Stimulated activated naive CD8-positive, alpha-beta T cell treated with anti-CD3 and anti-CD28 coated beads, Interleukin-15, Interleukin-2, amounts not matched to agents 100 ng/mL and 50 ng/mL, for 24 hours (primary cell): ENCODE measurements around the gene FNBP1.
A peak's percentile ranks its signal among the peaks of the same experiment; 100 is the strongest.
"Not testable (repeated sequence)": the region's sequence is repeated elsewhere in the genome, so short reads cannot be mapped to it uniquely, and the experiment has no call there.

ENCODE experiments used
- H3K27ac Mint-ChIP-seq: one replicate; pipeline ENCODE4 v1.8.0; 2021; ENCODE audit warnings: mild to moderate bottlenecking, mixed read lengths
- H3K27me3 Mint-ChIP-seq: one replicate; pipeline ENCODE4 v1.8.0; 2021; ENCODE audit warnings: mixed read lengths
- H3K36me3 Mint-ChIP-seq: one replicate; pipeline ENCODE4 v1.8.0; 2021; ENCODE audit warnings: low read depth, mixed read lengths
- H3K4me1 Mint-ChIP-seq: one replicate; pipeline ENCODE4 v1.8.0; 2021; ENCODE audit warnings: low read depth, mixed read lengths
- H3K4me3 Mint-ChIP-seq: one replicate; pipeline ENCODE4 v1.8.0; 2021; ENCODE audit warnings: mild to moderate bottlenecking, mixed read lengths
- H3K9me3 Mint-ChIP-seq: one replicate; pipeline ENCODE4 v1.8.0; 2021; ENCODE audit warnings: mixed read lengths

Gene FNBP1

DNA sequence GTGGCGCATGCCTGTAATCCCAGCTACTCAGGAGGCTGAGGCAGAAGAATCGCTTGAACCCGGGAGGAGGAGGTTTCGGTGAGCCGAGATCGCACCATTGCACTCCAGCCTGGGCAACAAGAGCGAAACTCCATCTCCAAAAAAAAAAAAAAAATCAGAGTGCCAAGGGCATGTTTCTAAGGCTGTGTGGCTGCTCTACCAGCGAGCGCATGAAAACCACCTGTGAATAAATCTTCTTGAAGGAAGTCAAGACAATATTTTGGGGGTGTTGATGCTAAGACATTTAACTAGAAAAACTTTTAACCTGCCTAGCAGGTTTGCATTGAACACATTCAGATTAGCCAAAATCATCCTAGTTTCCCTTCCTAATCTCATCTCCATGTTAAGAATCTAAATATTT is 62.8 kb downstream of the FNBP1 start:
- H3K36me3 Mint-ChIP-seq = peaks cover 66% of the 10 kb centered on the region

GRCh38 chr9:129979071-129979745 is 63.8 kb downstream of the FNBP1 start:
- Mint-ChIP-seq H3K27ac (peak overlapping the region; percentile 45), H3K36me3 (peaks cover 64% of the 10 kb centered on the region), H3K4me1 (peaks cover 41% of the 10 kb centered on the region), H3K27me3 (no peaks in the 10 kb centered on the region), H3K9me3 (no peaks in the 10 kb centered on the region), H3K4me3 (no peak overlapping the region)

More for the DNA sequence above, 62.8 kb downstream of the FNBP1 start:
- Mint-ChIP-seq H3K27ac (peak overlapping the region; percentile 45), H3K4me1 (peaks cover 50% of the 10 kb centered on the region)
- H3K9me3 Mint-ChIP-seq, H3K27me3 Mint-ChIP-seq, H3K4me3 Mint-ChIP-seq: not testable (repeated sequence)

- Mint-ChIP-seq H3K4me1 (peaks cover 50% of the 10 kb centered on the region), H3K27me3 (no peaks in the 10 kb centered on the region), H3K4me3 (no peak overlapping the region), H3K27ac (peak overlapping the region; percentile 48), H3K9me3 (no peaks in the 10 kb centered on the region), H3K36me3 (peaks cover 69% of the 10 kb centered on the region)
Observed at GRCh38 chr9:129972816-129973215, 70.2 kb downstream of the FNBP1 start.

DNA sequence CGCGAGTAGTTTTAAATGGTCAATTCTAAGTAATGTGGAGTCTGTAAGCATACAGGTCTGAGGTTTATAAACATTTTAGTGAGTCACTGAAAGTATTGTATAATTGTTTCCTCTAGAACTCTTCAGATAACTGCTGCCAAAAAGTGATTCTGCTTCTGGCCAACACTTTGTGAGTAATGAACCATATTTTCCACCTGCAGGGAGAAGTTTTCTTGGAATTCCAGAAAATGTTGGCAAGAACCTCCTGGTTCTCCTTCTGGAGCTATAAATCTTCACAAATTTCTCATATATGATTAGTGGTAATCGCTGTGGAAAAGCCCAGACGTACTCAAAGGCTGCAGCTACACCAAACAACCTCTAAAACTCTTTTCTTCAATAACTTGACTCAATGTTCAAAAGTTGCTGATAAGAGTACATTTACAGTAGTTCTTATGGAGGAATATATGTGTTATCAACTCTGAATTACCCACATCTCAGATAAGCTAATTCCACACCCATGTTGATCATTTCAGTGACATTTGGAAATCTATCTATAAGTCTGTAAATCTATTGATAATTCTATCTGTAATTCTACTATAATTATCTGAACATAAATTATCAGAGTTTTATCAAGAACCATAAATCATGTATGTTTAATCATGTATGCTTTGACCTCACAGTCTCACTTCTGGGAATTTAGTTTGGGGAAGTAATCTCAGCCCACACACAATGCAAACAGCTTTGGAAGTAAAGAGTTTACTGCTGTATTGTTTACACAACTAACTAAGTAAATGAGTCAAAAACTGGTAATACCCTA is 74.1 kb downstream of the FNBP1 start:
- H3K9me3 Mint-ChIP-seq = no peaks in the 10 kb centered on the region
- peak overlapping the region; percentile 5 for H3K4me3 Mint-ChIP-seq
- H3K36me3 Mint-ChIP-seq = peaks cover 74% of the 10 kb centered on the region
- H3K27ac Mint-ChIP-seq = peak overlapping the region; percentile 86
- peaks cover 87% of the 10 kb centered on the region for H3K4me1 Mint-ChIP-seq
- H3K27me3 Mint-ChIP-seq = no peaks in the 10 kb centered on the region

DNA sequence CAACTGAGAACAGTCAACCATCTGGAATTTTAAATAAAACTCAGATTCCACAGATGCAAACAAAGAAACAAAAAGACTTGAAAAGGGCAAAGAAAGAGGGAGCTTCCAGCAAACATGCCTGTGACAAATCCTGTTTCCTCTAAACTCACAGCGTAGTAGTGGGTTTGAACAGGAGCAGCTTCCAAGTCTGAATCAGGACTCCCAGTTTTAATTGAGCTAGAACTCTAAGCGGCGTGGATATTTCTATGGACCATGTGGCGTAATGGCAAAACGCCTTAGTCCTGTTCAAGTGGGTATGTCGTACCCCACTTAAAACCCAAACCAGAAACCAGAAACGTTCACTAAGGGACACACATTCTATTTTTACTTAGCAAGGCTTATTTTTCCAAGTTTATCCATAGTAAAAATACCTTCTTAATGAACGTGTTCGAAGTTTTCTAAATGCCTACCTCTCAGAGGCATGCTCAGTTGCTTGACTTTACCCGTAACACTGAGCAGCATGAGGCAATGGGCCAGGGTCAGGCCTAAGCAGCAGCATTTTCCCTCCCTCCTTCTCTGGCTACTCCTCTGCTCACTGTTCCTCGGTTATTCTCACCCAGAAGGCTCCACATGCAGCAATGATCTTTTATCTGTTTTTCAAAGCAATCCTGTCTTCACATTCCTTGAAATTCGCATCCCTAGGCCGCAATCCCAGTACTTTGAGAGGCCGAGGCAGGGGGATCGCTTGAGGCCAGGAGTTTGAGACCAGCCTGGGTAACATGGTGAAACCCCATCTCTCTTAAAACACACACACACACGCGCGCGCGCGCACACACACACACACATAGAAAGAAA is 77.9 kb downstream of the FNBP1 start:
- no peaks in the 10 kb centered on the region for H3K9me3 Mint-ChIP-seq
- peaks cover 91% of the 10 kb centered on the region for H3K4me1 Mint-ChIP-seq
- H3K27ac Mint-ChIP-seq = peak overlapping the region; percentile 95
- H3K27me3 Mint-ChIP-seq = no peaks in the 10 kb centered on the region
- H3K36me3 Mint-ChIP-seq = peaks cover 71% of the 10 kb centered on the region
- no peak overlapping the region for H3K4me3 Mint-ChIP-seq

DNA sequence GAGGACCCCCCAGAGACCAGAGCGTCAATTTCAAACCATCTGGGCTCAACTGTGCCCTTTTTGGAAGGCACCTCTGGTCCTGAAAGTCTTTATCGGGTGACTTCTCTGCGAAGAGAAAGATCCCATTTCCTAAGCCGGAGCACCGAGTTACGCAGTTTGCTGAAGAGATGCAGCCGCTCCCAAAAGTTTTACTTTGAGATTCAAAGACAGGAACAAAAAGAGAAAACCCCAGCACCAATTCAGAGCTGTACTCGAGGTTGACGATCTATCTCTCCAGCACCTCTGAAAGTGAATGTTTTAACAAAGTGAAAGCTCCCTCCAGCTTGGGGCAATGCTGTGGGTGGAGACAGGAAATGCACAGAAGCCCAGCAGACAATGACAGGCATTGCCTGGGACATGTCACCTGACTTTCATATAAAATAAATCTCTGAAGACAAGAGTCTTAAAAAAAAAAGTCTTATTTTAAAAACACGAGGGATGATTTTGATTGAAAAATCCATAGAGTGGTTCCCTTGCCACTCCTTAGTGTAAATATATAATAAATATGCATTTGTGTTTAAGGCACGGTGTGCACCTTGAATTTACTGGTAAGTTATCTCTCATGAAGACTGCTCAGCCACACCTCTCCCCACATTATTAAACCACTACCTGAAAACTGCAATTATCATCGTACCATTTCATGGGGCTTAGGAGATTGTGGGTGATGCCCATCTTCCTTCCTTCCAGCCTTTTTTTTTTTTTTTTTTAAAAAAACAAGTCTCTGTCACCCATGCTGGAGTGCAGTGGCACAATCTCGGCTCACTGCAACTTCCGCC is 79.9 kb downstream of the FNBP1 start:
- Mint-ChIP-seq H3K4me3 (peak overlapping the region; percentile 83), H3K36me3 (peaks cover 76% of the 10 kb centered on the region), H3K27ac (peak overlapping the region; percentile 95)

DNA sequence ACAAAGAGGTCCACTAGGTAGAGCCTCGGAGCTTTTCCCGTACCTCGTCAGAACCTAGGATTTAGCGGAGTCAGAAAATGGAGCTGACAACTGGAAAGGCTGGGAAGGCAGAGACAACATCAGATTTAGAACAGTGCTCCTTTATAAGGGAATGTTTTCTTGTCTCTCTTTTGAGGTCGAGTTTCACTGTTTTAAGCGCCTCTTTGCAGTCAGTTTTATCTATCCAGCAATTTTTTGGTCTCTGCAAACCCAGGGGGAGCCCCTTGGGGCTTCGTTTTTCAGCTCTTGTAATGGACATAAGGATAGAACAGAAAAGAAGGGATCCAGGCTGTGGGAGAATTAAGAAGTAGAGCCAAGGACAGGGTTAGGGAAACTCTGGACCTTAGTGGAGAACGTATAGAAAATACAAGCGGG is 80.5 kb downstream of the FNBP1 start:
- H3K9me3 Mint-ChIP-seq = no peaks in the 10 kb centered on the region
- peaks cover 78% of the 10 kb centered on the region for H3K36me3 Mint-ChIP-seq
- peaks cover 96% of the 10 kb centered on the region for H3K4me1 Mint-ChIP-seq
- H3K27ac Mint-ChIP-seq = peak overlapping the region; percentile 95
- no peaks in the 10 kb centered on the region for H3K27me3 Mint-ChIP-seq
- H3K4me3 Mint-ChIP-seq = peak overlapping the region; percentile 83

More for the DNA sequence above, 79.9 kb downstream of the FNBP1 start:
- Mint-ChIP-seq H3K9me3 (no peaks in the 10 kb centered on the region), H3K4me1 (peaks cover 92% of the 10 kb centered on the region), H3K27me3 (no peaks in the 10 kb centered on the region)

GRCh38 chr9:129958796-129959195 is 84.2 kb downstream of the FNBP1 start:
- Mint-ChIP-seq H3K4me1 (peaks cover 91% of the 10 kb centered on the region), H3K36me3 (peaks cover 73% of the 10 kb centered on the region), H3K27ac (peak overlapping the region; percentile 93)

DNA sequence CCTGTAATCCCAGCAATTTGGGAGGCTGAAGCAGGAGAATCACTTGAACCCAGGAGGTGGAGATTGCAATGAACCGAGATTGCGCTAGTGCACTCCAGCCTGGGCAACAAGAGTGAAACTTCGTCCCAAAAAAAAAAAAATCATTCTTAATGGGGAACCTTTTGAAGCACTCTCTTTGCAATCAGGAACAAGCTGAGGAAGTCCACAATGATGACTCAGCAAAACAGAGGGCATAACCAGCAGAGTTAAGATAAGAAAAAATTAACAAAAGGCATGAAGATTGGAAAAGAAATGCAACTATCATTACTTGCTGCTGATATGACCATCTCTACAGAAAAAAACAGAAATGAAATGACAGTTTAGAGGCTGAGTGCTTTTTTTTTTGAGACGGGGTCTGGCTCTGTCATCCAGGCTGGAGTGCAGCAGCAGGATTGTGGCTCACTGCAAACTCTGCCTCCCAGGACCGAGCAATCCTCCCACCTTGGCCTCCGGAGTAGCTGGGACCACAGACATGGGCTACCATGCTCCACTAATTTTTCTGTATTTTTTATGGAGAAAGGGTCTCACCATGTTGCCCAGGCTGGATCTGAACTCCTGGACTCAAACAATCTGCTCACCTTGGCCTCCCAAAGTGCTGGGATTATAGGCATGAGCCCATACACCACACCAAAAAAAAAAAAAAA is 88.0 kb downstream of the FNBP1 start:
- Mint-ChIP-seq H3K27me3 (no peaks in the 10 kb centered on the region), H3K9me3 (no peaks in the 10 kb centered on the region), H3K27ac (peak overlapping the region; percentile 69), H3K4me1 (peaks cover 67% of the 10 kb centered on the region), H3K4me3 (no peak overlapping the region), H3K36me3 (peaks cover 81% of the 10 kb centered on the region)

More at GRCh38 chr9:129958796-129959195, 84.2 kb downstream of the FNBP1 start:
- Mint-ChIP-seq H3K9me3 (no peaks in the 10 kb centered on the region), H3K4me3 (no peak overlapping the region), H3K27me3 (no peaks in the 10 kb centered on the region)

GRCh38 chr9:129953736-129954135 is 89.3 kb downstream of the FNBP1 start:
- H3K4me3 Mint-ChIP-seq = no peak overlapping the region
- peaks cover 88% of the 10 kb centered on the region for H3K36me3 Mint-ChIP-seq
- peaks cover 67% of the 10 kb centered on the region for H3K4me1 Mint-ChIP-seq
- H3K27ac Mint-ChIP-seq = peak overlapping the region; percentile 51
- H3K27me3 Mint-ChIP-seq = no peaks in the 10 kb centered on the region
- no peaks in the 10 kb centered on the region for H3K9me3 Mint-ChIP-seq

DNA sequence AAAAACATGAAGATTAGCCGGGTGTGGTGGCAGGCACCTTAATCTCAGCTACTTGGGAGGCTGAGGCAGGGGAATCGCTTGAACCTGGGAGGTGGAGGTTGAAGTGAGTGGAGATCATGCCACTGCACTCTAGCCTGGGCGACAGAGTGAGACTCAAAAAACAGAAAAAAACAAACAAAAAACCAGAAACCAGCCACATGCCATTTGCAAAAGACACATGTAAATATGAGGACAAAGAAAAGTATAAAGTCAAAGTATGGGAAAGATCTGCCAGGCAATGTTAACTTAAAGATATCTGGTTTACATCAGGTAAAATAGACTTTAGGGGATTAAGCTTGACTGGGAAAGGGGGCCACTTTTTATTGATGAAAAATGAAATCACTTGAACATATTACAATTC is 90.7 kb downstream of the FNBP1 start:
- Mint-ChIP-seq H3K27me3 (no peaks in the 10 kb centered on the region), H3K36me3 (peaks cover 78% of the 10 kb centered on the region), H3K9me3 (no peaks in the 10 kb centered on the region), H3K4me1 (peaks cover 55% of the 10 kb centered on the region), H3K27ac (peak overlapping the region; percentile 77), H3K4me3 (no peak overlapping the region)

DNA sequence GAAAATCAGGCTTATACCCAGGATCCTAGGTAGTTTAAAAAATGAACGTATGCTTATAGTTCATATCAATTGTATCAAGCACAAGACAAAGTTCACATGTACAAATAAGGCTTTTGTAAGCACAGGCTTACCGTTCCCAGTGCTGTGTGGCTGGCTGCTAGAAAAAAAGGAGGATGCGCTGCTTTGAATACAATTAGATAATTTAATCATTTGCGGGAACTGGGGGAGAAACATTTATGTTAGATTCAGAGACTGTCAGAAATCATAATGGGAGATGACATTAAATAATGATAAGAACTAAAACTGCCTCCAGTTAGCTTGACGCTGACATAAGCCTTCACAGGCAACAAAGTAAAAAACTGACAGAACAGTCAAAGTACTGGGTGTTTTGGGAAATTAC is 93.2 kb downstream of the FNBP1 start:
- Mint-ChIP-seq H3K27me3 (no peaks in the 10 kb centered on the region), H3K36me3 (peaks cover 75% of the 10 kb centered on the region), H3K27ac (peak overlapping the region; percentile 21), H3K9me3 (no peaks in the 10 kb centered on the region), H3K4me3 (no peak overlapping the region), H3K4me1 (peaks cover 58% of the 10 kb centered on the region)

DNA sequence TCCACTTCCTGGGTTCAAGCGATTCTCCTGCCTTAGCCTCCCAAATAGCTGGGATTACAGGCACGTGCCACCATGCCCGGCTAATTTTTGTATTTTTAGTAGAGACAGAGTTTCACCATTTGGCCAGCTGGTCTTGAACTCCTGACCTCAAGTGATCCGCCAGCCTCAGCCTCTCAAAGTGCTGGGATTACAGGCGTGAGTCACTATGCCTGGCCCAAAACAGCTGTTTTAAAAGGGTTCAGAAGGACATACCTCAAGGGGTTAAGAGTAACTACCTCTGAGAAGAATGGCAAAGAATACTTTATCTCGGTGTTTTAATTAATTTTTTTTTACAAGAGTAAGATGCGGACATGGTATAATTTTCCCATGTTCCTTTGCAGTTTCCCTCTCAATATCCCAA is 94.4 kb downstream of the FNBP1 start:
- peaks cover 61% of the 10 kb centered on the region for H3K4me1 Mint-ChIP-seq
- H3K36me3 Mint-ChIP-seq = peaks cover 76% of the 10 kb centered on the region
- not testable (repeated sequence) for H3K27me3 Mint-ChIP-seq, H3K4me3 Mint-ChIP-seq, H3K9me3 Mint-ChIP-seq
- peak overlapping the region; percentile 18 for H3K27ac Mint-ChIP-seq
